Hematopoietic multipotent progenitor cell treated with erythropoietin and hydrocortisone succinate and interleukin-3 and kit ligand, for 8 days (in vitro differentiated cells): Measurements from ENCODE around the gene POLN.

Experiments
- DNase-seq: peaks from one replicate; pipeline ENCODE4 v3.0.0-alpha.2; 2015

The POLN gene

GRCh38 chr4:2067446-2068197 is 174.3 kb downstream of the POLN start:
- no peak for DNase-seq

DNA sequence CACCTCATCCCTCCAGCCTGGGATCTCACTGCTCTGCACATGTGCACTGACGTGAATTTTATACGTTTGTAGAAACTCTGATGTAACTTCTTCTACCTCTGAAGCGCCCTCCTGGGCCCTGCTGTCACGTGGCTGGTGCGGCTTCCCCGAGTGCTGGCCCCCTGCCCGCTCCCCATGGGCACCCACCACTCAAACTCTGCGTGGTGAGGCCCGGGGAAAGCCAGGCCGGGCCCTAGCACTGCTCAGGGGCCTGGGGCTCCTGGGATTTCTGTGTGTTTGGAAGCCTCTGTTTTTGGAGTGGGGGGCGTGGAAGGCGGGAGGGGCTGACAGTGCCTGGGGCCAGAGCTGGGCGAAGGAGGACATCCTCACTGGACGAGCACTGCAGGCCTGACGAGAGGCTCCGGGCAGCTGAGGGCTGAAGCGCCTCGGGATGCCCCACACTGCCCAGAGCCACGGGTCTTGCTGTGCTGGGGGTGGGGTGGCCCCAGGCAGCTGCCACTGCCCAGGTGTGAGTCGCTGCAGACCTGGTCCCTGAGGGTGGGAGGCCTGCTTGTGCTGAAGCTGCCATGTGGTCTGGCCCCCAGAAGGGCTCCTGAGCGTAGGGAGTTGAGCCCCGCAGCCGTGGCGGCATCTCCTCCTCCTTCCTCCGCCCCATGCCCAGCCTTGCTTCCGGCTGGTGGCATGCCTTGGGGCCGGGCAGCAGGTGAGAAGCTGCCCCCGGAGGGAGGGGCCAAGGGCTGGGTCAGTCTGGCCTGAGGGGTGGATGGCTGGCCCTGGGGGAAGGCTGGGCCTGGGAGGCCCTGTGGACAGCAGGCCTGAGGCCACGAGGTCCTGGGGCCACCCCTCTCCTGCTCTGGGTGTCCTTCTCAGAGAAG is 175.1 kb downstream of the POLN start:
- no peak for DNase-seq

DNA sequence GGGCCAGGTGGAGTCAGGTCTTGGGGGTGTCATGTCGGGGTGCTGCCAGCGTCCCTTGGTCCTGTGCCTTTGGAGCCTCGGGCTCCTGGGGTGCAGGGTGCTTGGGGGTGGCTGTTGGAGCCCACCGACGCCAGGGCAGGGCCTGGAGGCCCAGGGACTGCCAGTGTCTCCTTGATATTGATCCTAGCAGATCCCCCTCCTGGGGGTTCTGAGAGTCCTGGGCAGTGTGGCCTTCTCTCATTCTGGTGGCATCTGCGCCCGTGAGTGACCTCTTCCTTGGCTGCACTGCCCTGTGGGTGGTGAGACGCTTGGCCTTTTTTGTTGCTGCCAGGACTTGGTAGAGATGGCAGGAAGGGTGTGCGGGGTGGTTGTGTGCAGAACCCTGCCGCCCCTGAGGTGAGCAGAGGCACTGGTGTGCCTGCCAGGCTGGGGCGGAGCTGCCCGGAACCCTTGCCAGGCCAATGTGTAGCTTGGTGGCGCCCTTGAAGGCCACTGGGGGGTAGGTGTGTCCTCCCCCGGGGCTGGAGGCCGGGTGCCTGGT is 175.8 kb downstream of the POLN start:
- DNase-seq: no peak

GRCh38 chr4:2065106-2065930 is 176.6 kb downstream of the POLN start:
- no peak for DNase-seq

DNA sequence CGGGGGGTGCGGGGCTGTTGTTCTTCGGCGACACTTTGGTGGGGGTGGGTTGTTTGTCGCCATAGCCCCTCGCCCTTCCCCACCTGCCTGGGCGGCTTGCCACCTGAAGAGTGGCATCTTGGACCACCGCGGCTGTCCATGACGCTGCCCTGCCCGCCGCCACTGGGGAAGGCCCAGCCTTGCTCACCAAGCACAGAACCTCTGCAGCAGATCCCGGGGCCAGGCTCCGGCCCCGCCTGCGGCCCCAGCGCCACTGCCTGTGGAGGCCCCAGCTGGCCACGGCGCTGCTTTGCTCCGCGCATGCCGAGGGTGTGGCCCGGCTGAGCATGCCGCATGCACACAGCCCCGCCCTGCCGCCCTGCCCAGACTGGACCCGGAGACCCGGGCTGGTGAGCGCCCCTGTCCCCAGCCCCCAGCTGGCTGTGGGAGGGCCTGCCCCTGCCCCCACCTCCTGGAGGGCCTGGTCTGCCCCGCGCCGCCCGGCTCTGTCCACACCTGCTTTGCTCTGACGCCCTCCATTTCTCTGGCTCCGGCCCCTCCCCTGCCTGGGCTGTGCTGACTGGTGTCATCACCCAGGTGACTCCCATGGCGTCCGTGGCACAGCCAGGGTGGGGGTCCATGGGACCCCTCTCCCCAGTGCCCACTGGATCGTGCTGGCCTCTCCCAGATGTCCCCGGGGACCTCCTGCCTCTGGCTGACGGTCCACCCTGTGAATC is 177.5 kb downstream of the POLN start:
- no peak for DNase-seq

DNA sequence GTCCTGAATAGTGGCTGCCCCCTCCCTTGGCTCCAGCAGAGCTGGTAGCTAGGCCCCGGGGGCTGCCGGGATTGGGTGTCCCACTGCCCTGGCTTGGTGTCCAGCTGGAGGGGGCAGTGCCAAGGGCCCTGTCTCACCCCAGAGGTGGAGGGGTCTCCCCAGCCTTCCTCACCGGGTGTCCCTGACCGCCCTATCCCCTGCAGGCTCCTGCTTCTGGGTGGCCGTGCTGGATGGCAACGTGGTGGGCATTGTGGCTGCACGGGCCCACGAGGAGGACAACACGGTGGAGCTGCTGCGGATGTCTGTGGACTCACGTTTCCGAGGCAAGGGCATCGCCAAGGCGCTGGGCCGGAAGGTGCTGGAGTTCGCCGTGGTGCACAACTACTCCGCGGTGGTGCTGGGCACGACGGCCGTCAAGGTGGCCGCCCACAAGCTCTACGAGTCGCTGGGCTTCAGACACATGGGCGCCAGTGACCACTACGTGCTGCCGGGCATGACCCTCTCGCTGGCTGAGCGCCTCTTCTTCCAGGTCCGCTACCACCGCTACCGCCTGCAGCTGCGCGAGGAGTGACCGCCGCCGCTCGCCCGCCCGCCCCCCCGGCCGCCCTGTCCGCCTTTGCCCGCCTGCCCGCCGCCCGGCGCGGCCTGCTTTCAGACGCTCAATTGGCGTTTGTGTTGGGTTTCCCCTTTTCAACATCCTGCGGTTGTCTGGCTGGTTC is 178.2 kb downstream of the POLN start:
- DNase-seq: no peak

DNA sequence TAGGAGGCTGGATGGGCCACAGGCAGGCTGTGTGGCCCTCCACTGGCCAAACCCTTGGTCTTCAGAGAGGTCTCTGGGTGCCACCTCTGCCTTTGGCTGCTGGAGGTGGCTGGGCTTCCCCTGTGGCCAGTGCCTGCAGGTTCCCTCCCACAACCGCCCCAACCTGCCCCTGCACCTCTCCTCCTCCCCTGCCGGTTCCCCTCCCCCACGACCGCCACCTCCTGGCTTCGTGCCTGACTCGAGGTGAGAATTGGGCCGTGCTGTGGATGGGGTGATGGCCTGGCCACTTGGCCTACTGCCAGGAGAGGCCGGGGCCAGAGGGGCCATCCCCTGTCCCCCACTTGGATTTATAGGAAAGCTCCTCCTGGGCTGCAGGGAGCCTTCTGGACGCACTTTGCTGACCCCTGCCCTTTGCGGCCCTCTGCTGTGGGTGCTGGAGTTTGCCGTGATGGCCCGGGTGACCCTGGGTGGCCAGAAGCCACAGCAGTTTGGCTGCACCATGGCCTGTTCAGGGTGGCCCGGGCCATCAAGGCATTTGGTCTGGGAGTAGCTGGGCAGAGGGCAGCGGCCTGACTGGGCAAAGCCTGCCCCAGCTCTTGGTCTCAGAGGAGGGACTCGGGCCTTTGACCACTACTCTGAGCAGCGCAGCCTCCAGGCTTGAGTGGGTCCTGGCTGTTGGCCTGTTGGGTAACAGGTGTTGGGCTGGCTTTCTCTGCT is 179.0 kb downstream of the POLN start:
- DNase-seq: no peak

- no peak for DNase-seq
Measured at GRCh38 chr4:2062168-2062807, 179.6 kb downstream of the POLN start.

GRCh38 chr4:2061186-2062131 is 180.5 kb downstream of the POLN start:
- no peak for DNase-seq

- no peak for DNase-seq
Measured at GRCh38 chr4:2060611-2061185, 181.2 kb downstream of the POLN start.

DNA sequence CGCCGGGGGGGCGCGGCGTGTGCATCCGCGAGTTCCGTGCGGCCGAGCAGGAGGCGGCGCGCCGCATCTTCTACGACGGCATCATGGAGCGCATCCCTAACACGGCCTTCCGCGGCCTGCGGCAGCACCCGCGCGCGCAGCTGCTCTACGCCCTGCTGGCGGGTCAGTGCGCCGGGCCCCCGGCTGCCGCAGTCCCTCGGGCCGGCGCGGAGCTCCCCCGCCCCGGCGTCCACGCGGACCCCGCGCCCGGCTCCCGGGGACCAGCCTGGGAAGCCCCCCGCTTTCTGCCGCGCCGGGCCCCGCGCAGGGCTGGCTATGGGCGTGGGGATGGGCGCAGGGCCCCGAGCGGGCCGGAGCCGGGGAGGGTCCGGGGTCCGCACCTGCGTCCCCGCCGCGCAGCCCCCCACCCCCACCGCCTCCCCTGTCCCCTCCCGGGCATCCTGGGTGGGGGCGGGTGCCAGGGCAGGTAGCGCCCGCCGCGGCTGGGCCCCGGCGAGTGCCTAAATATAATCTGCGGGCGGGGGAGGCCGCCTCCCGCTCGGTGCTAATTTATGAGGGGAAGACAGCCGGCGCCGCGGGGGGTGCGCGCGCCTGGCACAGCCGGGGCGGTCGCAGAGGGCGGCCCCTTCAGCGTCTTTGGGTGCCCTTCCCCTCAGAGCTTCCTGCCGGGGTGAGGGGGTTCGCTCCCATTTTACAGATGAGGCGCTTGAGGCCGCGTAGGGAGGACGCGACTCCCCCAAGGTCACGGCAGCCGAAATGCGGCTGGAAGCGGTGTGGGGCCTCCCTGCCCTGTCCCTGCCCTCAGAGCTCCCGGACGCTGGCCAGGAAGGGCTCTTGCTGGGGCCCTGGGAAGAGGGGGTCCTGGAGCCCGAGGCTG is 182.0 kb downstream of the POLN start:
- DNase-seq: no peak

GRCh38 chr4:2059046-2059725 is 182.7 kb downstream of the POLN start, which contains the start of gene NAT8L:
NAT8L (plus strand) TSS chr4:2059327; CDS start chr4:2059512, 185 bp downstream.
- DNase-seq: no peak

- DNase-seq: no peak
Measured at GRCh38 chr4:2058264-2059045, 183.5 kb downstream of the POLN start.

GRCh38 chr4:2057382-2058065 is 184.4 kb downstream of the POLN start:
- no peak for DNase-seq

GRCh38 chr4:2054217-2054616 is 187.7 kb downstream of the POLN start:
- DNase-seq: no peak

GRCh38 chr4:2051086-2051485 is 190.8 kb downstream of the POLN start:
- DNase-seq: no peak
